HuH-7 (cell line): Measurements from ENCODE around the gene GDPD3.
A peak's percentile ranks its signal among the peaks of the same experiment; 100 is the strongest.

ENCODE experiments used
- DNase-seq: peaks from one replicate; pipeline ENCODE4 v3.0.0; 2011; ENCODE audit warnings: low spot score

Gene GDPD3

DNA sequence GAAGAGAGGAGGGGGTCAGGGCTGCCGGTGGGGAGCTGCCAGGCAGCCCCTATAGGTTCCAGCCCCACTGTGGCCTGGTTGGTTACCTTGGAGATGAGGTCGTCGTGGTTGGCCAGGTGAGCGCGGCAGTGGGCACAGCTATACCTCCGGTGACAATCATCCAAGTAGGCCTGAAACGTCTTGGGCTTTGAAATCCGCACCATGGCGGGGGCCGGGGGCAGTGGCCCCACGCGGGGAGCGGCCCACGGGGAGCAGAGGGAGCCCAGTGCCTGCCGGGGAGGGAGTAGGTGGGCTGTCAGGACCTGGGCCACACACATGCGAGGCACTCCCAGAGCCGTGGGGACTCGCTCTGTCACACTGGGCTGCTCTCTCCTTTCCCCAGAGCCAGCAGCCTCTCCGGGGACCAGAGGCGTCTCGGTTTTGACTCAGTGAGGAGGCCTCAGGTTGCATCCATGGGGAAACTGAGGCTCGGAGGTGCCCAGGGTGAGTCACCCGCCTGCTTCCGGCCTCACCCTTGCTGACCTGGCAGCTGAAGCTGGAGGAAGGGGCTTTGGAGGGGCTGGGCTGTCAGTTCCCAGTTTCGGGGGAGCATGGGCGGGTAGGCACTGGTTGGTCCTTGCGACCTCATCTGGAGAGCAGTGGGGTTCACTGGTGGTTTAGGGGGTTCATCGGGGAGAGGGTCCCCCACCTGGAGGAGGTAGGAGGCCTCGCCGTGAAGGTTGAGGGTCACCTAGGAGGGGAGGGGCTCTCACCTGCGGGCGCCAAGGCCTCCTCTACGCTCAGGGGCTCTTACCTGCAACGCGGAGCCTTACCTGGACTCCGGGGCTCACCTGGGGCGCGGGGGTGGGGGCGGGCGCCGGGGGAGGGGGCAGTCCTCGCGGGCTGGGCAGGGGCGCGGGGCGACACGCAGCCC is 17.9 kb downstream of the GDPD3 start:
- no peak for DNase-seq

DNA sequence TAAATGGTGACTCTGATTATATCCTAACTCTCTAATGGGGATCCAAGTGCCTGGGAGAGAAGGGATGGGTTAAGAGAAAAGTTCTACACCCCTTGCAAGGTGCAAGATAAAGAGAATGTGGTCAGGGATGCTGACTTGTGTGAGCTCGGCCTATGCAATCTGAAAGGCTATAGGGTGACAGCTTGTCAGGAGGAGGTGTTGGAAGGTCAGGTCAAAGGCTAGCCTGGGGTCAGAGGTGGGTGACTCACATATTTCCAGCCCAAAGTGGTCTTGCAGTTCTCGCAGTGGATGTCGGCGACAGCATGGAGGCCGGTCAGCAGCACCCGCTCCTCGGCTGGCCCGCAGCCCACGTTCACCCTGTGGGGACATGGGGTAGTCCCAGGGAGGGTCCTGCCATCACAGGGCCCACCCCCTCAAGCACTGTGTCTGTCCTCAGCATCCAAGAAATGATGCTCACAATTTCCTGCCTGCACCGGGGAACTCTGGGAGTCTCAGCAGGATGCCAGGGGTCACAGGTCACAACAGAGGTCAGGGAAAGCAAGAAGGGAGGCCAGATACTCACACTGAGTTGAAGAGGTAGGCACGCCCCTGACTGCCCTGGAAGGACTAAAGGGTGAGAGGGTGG is 18.7 kb downstream of the GDPD3 start:
- no peak for DNase-seq

DNA sequence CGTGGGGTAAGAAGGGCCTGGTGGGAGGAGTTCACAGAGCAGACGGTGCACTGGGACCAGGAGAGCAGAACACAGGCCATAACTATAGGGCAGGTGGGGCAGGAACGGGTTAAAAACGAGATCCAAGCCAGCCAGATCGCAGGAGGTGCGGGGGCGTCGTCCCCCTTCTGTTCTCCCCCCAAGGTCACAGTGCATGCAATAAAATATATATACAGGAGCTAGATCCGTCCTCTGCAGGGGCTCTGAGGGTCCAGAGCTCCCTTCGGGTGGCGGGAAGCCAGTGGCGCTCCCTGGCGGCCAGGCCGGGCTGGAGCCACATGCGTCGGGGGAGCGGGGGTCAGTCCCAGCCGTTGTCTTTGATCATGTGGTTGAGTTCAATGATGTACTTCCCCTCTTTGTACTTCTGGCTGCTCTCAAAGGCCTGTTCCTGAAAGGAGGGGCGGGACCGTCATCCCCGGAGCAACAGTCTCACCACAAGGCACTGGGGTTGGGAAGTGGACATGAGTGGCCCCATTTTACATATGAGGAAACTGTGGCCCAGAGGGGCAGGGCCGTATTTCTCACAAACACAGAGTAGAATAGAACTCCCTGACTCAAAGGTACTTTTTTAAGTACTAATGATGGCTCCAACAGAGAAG is 20.8 kb downstream of the GDPD3 start:
- DNase-seq, result peak; percentile 98

DNA sequence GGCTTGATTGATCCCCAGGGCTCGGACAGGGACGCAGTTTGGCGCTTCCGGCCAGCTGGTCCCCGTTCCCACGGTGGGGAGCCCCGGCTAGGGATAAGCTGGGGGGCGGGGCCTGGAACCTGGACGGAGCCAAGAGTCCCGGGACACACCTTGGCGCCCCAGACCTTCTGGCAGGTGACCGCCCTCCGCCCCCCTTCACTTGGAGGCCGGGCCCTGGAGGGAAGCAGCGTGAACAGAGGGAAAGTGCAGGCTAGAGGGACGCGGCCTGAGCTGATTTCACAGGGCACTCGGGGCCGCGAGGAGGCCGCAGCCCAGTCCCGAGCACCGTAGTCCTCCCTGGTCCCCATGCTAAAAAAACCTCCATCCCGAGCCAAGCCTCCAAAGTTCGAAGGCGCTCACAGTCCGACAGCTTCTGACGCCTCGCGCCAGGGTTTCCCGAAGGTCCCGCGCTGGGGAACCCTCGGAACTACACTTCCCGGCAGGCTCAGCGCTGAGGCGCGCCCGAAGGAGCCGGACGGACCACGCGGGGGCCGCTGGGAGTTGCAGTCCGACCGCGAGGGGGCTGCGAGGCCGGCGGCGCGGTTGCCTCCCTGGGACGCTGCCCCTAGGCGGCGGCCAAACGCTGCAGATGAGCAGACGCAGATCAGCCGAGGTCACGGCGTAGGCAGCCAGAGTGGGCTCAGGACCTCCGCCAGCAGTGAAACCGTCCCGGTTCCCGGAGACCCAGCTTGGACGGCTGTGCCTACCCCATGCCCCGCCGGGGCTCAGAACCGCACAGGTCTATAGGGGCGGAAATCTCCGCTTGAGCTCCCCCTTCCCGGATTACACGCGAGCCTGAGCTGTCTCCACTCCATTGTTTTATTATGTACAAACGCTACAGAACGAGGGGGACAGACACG is 21.6 kb downstream of the GDPD3 start, which contains the start of gene TBX6:
Gene TBX6, minus strand, starts transcription at position 451 of the 899 bp plus-strand sequence. CDS start 731 bp downstream, outside the sequence.
- peak; percentile 91 for DNase-seq

DNA sequence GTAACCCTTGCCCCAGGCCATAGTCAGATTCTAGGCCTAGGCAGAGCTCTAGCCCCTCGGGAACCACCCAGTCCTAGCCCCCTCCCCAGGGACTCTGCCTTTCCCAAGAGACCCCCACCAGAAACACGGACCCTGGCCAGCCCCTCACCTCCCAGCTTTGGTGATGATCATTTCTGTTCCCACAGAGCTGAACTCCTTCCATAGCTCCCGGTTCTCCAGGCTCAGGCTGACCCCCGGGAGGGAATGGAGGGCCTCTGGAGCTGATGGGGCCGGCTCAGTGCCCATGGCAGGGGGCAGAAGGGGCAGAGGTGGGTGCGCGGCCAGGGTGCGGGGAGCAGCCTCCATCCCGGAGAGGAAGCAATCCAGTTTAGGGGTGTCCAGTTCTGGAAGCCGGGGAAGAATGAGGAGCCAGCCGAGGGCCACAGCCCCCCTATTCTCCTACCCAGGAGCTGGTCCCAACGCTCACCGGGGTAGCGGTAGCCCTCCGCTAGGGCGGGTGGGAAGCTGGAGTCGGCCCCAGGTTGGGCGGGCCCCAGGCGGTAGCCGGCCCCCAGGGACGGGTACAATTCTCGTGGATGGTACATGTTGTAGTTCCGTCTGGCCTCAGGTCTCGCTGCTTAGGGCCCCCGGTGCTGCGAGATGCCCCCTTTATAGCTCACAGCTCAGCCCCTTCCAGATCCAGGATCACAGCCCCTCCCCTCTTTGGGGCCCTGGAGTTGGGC is 22.6 kb downstream of the GDPD3 start:
- DNase-seq, result no peak

DNA sequence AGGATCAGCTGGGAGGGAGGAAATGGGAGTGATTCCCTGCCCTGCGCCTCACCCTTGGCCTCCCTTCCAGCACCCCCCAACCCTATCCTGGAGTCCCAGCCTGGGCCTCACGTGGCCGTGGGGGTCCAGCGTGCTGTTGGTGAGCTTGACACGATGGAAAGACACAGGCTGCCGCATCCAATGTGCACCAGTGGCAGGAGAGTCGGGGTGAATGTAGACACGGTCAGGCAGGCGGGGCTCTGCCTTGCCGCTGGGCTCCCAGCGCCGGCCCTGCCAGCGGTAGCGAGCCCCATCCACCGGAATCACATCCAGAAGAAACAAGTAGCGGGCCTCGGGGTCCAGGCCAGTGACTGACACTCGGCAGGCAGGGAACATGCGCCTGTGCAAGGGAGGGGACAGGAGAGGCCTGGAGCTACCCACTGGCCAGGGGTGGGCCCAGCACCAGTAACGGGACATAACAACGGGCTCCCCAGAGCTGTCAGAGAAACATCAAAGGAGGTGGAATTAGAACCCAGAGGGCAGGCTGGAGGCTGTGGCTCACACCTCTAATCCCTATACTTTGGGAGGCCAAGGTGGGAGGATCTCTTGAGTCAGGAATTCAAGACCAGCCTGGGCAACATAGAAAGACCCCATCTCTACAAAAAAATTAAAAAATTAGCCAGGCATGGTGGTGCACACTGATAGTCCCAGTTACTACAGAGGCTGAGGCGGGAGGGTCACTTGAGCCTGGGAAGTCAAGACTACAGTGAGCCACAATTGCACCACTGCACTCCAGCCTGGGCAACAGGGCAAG is 24.3 kb downstream of the GDPD3 start:
- DNase-seq, result no peak

DNA sequence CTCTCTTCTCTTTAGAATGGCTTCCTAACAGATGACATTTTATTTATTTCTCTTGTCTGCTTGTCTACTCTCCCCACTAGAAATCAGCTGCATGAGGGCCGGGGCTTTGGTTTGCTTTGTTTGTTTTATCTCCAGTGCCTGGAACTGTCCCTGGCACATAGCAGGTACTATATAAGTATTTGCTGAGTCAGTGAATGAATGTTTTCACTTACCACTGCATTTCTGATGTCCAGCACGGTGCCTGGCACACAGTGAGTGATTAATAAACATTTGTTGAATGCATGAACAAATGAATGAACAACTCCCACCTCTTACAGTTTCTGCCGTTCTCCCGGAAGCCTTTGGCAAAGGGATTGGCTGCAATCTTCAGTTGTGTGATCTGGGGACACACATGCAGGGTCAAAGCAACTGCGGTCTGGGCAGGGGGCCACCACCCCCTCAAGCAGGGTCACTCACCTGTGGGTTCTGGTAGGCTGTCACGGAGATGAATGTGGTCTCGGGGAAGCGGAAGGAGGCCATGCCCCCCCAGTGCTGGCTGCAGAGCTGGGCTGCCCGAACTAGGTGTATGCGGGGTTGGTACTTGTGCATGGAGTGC is 25.0 kb downstream of the GDPD3 start:
- DNase-seq, result no peak

DNA sequence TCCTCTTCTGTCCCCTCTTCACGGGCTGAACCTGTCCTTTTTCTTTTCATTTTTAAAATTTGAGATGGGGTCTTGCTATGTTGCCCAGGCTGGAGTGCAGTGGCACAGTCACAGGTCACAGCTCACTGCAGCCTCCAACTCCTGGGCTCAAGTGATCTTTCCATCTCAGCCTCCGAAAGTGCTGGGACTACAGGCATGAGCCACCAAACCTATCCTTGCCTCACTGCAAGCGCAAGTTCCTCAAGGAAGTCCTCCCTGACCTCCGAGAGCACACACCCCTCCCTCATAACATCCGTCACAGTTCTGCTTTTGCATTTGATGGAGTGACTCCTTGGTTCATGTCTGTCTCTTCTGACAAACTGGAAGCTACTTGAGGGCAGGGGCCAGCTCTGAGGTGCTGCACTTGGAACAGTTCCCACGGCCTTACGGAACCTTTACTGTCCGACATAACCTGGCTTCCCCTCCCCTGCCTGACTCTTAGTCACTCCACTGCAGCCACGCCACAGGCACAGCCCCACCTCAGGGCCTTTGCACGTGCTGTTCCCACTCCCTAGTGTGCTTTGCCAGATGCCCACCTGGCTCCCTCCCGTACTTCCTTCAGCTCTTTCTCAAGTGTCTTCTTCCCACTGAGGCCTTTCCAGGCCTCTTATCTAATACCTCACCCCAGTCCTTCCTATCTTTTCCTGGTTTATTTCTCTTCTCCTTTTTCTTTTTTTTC is 26.0 kb downstream of the GDPD3 start:
- no peak for DNase-seq

DNA sequence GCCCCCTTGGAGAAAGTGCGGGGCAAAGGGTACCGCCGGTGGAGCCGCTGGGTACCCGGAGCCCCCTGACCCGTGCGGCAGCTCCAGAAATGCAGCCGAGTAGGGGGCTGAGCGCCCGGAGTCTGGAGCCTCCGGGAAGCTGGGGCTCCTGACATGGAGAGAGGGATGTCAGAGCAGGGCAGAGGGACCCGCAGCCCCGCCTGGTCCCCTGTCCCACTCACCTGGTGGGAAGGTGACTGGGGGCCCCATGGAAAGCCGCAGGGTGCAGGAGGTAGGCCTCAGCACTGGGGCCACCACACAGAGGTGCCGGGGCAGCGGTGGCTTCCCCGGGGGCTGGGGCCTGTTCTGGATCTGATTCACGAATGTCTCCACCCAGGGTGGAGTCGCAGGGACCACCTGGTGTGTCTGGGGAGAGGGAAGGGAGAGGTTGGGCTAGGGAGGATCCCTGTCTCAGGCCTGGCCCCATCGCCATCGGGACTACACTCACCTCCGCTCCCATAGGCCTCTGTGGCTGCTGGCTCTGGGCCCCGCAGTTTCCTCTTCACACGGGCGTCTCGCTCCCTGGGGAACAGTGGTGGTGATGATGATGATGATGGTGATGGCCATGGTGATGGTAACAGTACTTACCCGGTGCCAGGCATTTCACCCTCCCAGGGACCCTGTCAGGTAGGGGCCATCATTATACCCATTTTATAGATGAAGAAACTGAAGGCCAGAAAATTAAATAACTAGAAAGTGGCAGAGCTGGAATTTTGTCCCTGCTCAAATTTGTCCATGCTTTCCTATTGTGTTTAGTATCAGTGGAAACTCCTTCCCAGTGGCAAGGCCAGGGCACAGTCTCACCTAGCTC is 26.8 kb downstream of the GDPD3 start:
- DNase-seq, result no peak

DNA sequence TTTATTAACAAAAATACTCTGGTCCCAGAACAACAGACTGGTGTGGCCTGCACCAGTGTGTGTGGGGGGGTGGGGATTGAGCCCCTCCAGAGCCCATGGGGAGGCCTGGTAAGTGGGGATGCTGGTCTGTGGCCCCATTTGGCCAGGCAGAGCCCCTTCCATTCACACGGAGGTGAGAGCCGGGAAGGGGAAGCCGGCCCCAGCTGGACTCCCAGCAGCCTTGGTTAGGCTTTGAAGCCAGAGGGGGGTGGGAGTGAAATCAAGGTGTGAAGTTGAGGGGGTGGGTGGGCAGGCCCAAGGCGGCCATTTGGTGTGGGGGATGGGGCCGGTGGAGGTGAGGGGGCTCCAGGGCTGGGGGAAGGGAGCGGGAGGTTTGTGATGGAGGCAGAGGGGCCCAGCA is 27.5 kb downstream of the GDPD3 start:
- no peak for DNase-seq

DNA sequence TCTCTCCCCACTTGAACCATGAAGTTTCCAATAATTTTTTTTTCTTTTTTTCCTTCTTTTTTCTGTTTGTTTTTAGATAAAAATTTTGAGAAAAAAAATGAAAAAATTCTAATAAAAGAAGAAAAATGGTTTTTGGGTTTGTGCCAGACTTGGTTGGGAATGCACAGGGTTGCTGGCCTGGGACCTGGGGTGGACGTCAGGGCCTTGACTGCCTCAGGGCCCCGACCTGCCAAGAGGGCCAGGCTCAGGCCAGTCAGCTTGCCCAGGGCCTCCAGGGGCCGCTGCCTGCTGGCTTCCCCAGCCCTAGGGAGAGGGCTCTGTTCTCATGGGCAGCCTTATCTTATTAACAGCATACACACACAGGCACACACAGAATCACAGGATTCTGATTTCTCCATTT is 28.1 kb downstream of the GDPD3 start:
- DNase-seq, result no peak

DNA sequence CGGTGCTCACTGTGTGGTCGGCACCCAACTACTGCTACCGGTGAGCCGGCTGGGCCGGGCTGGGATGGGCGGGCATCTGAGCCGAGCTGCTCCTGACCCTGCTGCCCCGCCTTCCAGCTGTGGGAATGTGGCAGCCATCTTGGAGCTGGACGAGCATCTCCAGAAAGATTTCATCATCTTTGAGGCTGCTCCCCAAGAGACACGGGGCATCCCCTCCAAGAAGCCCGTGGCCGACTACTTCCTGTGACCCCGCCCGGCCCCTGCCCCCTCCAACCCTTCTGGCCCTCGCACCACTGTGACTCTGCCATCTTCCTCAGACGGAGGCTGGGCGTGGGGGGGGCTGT is 28.5 kb downstream of the GDPD3 start:
- no peak for DNase-seq

DNA sequence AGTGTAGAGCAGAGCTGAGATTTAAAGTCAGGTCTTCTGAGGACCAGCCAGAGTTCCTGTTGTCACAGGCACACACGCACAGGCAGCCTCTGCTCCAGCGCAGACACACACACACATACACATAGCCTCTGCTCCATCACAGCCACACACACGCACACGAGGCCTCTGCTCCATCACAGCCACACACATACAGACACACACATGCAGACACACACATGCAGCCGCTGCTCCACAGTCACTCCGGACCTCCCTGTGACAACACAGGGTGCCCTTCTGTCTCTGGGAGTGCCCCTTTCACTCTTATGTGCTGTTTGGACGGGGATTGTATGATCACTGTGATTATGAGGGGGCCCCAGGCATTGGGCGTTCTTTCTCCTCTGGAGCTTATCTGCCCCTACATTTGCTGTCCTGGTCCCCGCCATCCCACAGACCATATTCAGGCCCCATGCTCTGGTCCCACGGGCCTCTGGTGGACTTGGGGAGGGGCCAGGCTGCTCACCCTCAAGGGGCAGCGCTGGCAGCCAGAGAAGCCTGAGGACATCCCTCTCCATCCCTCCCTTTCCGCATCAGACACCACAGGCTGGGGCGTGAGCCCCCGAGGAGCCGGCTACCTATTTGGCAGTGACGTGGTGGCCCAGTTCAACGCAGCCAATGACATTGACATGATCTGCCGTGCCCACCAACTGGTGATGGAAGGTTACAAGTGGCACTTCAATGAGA is 29.1 kb downstream of the GDPD3 start:
- no peak for DNase-seq

DNA sequence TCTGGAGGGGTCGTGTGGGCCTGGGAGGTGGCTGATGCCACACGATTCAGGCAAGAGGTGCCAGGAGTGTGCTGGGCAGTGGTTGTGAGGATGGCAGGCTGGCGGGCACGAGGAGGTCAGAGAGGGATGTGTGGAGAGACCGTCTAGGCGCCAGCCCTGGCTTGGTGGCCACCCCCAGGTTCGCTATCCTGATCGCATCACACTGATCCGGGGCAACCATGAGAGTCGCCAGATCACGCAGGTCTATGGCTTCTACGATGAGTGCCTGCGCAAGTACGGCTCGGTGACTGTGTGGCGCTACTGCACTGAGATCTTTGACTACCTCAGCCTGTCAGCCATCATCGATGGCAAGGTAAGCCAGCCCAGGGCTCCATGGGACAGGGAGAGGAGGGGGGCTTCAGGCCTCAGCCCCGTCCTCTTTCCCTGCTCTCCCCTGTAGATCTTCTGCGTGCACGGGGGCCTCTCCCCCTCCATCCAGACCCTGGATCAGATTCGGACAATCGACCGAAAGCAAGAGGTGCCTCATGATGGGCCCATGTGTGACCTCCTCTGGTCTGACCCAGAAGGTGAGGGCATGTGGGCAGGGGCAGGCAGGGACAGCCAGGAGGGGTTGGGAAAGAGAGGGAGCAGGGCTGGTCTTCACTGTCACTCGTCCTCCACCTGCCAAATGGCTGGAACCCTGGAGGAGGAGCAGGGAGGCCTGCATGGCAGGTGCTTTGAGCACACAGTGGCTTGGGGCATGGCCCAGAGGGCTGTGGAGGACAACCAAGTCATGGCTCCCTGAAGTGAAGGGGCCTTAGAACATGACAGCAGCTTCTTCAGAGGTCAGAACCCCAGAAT is 29.9 kb downstream of the GDPD3 start:
- no peak for DNase-seq

DNA sequence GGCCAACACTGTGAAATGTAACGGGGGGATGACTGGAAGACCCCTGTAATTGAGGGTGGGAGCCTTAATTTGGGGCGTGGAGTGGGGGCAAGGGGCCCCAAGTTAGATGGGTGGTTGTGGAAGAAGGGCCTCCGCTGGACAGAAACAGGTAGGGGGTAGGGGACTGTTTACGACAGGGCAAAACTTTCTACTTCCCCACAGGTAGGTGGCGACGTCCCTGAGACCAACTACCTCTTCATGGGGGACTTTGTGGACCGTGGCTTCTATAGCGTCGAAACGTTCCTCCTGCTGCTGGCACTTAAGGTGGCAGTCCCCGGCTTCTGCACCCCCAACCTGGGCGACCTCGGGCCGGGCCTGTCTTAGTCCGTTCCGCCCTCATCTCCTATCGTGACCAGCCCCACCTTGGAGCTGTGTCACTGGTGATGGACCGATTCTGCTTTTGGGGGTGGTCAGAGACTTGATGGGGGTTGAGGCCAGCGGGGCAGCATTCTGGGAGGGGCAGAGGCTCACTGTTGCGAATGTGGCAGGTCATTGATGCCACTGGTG is 30.7 kb downstream of the GDPD3 start:
- no peak for DNase-seq

DNA sequence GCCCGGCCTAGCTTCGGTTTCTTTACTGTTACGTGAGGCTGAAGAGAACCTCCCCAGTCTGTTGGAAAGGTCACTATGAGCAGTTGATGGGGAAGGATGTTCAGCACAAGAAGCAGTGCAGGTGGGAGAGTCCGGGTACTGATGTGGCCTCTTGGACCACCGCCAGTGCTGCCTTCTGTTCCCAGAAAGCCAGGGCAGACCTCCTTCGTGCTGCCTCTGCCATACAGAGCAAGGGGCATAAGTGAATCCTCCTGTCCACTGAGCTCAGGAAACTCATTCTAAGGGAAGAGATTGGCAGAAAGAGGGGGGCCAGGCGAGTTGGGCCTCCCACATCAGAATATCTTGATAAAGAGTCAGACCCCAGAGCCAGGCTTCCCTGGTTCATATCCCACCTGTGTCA is 33.9 kb downstream of the GDPD3 start:
- no peak for DNase-seq

DNA sequence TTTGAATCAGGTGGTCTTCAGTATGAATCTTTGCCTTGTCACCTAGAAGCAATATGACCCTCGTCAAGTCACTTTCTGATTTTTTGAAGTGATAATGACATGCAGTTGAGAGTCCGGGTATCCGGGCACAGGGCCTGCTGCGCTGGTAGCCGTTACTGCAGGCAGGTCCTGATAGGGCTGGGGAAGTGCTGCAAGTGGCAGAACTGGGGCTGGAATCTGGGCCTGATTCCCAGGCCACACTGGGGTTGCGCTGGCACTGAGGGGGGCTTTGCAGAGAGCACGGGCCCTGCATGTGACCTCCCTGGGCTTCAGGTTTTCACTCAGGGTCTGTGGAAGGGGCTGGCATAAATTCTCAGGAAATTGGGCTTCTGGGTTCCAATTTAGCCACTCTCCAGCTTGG is 34.6 kb downstream of the GDPD3 start:
- no peak for DNase-seq
